ENCODE data around the gene CRYBG1.

Gene CRYBG1

GRCh38 chr6:106460481-106460880, 100.0 kb downstream of the CRYBG1 start:
- no peak for DNase-seq (ENCODE audit: low spot score)

DNA sequence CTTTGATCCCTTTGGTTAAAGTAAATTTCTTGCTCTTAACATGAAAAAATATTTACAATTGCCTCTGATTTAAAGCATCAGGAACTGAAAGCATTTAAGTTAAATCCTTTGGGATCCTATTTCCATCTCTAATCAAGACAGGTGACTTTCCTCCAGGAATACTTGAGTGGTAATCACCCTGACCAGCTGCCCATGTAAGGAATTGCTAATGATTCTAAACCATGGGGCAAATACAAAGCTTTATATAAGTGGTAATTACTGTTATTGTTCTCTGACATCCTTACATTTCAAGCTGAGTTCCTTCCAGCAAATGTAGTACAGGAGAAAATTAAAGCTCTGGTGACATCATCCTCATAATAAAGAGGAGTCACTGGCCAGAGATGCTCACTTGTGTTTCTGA, 100.6 kb downstream of the CRYBG1 start:
- DNase-seq (ENCODE audit: low spot score), result no peak

GRCh38 chr6:106462923-106463557, 102.5 kb downstream of the CRYBG1 start:
- DNase-seq (ENCODE audit: low spot score), result no peak

DNA sequence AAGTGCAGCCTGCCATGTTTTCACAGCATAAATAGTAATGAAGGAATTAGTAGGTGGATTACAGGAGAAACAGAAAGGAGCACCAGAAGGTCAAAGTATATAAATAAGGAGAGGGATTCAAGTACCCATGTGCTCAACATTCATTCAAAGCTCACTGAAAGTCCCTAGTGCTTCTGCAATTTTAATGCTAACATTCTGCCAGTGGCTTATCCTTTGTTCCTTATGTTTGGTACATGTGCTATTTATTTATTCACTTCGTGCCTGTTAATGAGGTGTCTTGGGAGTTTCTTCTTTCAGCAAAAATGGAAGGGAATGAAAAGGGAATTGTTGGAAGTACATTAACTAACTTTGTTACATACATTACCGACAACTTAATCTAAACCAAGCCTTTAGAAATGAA, 105.7 kb downstream of the CRYBG1 start:
- DNase-seq (ENCODE audit: low spot score), result no peak

DNA sequence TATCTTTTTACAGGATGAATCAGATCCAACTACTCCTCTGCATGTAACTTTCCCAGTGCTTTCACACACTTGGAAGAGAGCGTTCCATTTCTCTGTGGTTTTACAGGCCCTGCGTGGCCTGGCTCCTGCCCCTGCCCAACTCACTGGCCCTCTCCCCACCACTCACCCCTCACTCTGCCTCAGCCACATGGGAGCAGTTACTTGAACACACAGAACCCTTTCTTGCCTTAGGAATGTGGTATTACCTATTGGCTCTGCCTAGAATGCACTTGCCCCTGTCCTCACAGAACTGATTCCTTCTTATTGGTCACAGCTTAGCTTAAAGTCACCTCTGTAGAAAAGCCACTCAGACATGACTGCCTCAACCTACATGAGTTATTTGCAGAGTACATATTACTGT, 108.4 kb downstream of the CRYBG1 start:
- no peak for DNase-seq (ENCODE audit: low spot score)

DNA sequence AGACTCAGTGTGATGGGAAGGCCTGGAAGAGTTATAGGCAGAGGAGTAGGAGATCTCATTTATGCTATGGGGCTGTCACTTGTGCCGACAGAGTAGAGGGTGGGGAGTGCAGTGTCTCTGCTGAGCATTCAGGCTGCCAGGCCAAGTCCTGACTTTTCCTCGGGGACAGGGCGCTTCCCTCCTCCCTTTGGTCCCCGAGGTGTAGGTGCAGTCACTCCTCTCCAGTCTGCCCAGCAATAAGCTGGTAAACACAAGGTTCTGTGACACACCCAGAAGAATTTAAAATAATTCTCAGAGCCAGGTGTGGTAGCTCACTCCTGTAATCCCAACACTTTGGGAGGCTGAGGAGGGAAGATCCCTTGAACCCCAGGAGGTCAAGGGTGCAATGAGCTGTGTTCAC, 109.4 kb downstream of the CRYBG1 start:
- DNase-seq (ENCODE audit: low spot score), result no peak

- no peak for DNase-seq (ENCODE audit: low spot score)
Measured at GRCh38 chr6:106470316-106470715, 109.8 kb downstream of the CRYBG1 start.

- no peak for DNase-seq (ENCODE audit: low spot score)
Measured at GRCh38 chr6:106470811-106471210, 110.3 kb downstream of the CRYBG1 start.

DNA sequence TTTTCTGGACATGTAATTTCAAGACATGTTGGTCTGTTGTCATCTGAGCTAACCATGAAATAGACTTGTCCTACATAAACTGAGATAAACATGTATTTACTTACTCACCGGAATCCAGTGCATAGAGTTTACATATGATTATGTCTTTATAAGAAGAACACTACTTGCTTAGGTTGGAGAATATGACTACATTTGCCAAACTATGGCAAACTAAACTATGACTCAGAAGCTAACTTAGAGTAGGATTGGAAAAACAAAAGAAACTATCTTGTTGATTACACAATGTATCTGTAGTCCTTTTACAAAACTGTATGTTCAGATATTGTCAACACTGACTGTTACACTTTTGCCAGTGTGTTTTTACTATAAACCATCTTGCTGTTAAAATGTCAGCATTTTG, 113.3 kb downstream of the CRYBG1 start:
- DNase-seq (ENCODE audit: low spot score), result no peak

- no peak for DNase-seq (ENCODE audit: low spot score)
Measured at GRCh38 chr6:106474466-106474865, 113.9 kb downstream of the CRYBG1 start.

DNA sequence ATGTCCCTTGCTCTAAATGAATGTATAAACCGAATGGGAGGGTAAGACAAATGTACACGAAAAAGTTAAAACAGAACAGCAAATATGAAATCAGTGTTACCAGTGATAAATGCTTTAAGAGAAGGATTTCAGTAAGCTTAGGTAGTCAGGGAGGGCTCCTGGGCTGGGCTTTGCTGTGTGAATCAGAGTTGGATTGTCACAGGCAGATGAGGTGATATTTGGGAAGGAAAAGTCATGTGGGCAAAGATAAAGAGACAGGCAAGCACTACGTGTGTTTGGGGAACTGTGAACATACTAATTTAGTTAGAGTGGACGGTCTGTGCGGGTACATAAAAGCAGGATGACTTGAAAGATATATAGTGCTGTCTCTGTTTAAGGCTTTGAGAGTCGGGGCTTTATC, 114.8 kb downstream of the CRYBG1 start:
- DNase-seq (ENCODE audit: low spot score), result no peak

- DNase-seq (ENCODE audit: low spot score), result no peak
Measured at GRCh38 chr6:106476331-106477105, 116.0 kb downstream of the CRYBG1 start.

DNA sequence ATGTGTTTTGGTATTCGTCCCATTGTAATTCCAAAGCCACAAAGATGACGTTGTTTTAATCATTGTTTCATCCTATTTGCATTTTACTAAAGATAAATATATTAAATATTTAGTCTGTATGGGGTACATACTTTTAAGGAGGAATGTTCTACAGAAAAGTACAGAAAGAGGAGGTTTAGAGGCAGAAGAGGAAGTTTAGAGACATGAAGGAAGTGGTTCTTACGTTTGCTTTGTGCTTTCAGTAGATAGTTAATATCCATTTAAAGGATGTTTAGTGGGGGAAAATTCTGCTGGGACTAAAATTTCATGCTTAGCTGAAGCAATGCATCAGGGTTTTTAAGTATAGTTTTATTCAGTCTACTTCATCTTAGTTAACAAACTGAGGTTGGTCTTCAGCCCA, 116.6 kb downstream of the CRYBG1 start:
- DNase-seq (ENCODE audit: low spot score), result no peak

- no peak for DNase-seq (ENCODE audit: low spot score)
Measured at GRCh38 chr6:106477790-106478189, 117.3 kb downstream of the CRYBG1 start.

DNA sequence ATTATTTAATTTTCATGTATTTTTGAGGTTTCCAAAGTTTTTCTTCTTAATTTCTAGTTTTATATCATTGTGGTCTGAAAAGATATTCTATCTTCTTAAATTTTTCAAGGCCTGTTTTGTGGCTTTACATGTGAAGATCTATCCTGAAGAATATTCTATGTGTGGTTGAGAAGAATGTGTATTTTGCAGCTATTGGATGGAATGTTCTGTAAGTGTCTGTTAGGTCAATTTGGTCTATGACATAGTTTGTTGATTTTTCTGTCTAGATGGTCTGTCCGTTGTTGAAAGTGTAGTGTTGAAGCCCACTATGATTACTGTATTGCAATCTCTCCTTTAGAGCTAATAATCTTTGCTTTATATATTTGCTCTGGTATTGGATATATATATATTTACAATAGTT, 125.7 kb downstream of the CRYBG1 start:
- DNase-seq (ENCODE audit: low spot score), result no peak

DNA sequence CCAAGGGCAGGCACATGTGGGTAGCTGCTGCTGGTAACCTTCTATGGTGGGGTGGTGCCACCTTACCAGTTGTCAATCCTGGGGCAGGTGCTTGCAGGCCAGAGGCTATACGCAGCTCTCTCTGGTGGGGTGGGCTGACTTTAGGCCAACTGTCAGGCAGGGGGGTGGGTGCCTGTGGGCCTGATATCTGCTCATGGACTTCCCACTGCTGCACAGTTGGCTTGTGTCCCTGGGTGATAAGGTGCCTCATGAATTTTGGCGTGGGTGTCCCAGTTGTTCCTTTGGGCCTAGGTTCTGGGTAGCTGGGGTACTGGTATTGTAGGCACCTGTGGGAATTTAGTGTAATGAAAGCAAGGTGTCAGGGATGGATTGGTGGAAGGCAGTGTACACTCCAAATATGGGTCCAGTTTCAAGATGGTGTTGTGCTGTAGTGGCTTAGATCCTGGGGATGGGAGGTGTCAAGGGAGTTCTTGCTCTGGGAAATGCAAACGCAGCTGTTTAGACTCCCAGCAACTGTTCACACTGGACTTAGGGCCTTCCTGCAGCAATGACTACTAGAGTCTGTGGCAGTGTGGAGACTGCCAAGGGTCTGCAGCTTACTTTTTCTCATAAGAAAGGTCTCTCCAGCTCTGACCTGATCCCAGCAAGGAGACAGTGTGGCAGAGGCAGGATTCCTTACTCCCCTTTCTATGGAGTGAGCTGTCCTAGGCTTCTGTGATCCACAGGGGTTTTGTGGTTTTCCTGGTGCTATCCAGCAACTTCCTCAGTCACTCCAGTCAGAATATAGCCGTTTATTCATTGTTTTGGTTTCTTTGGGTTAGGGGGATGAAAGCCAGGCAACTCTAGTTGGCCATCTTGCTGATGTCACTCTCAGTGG, 128.2 kb downstream of the CRYBG1 start:
- DNase-seq (ENCODE audit: low spot score), result no peak

DNA sequence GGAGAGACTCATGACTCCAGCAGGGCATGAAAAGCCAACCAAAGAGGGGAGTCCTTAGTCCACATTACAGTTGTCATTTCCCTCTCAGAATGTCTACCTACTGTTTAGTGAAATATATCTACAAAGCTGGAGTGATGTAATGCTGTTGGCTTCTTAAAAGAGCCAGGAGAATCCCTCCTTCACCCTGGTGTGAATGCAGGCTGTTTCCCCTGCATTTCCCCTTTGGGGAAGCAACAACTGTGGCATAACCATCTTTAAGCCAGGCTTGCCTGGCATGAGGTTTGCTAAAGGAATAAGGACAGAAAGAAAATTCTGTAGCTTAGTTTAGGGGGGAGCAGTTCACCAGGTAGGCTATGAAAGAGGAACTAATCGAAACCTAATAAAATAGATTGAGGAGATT, 129.5 kb downstream of the CRYBG1 start:
- no peak for DNase-seq (ENCODE audit: low spot score)

DNA sequence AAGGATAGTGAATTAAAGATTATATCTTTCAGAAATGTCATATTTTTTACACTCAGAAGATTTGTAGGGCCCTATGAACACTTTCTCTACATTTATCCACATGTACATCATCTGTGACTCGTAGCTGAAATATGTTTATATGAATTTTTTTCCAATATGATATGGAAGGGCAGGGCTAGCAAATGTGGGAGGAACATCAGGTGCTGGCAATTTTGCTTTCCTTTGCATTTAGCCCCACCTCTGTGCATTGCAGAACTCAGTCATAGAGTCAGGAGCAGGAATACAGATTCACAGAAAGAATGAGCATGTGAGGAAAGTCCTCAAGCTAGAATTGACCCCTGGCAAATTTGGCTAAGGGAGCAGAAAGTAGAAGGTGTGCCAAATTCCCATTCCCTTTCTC, 129.9 kb downstream of the CRYBG1 start:
- DNase-seq (ENCODE audit: low spot score), result no peak

DNA sequence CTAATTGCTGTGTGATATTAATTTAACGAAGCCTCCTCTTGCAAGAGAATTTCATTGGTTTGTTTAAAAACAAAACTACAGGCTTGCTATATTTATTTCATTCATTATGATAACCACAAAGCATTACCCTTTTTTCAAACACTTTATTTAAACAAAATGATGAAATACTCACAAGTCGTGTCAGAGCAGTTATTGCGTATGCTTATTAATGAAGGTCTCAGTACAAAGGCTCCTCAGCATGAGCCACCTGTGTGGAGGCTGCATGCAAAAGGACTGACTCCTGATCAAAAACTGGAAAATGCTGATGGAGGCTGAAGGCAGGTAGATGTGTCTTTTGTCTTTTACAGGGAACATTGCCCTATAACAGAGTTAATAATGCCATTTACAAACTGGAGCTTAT, 130.5 kb downstream of the CRYBG1 start:
- no peak for DNase-seq (ENCODE audit: low spot score)

DNA sequence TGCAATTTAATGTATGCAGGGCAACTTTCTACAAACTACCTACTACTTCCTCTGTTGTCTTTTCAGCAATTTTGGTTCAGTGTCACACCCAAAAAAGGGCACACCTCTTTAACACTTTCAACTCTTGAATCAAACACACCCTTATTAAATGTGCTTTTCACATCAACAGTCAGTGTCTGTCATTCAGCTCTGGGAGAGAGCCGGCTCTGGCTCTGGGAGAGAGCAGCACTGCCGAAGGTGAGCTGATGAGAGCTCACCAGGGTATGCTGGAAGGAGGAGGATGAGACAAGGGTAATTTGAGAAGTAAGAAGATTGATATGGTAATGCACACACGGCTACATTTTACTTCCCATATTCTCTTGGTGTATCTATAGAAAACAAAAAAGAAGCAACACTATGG, 134.5 kb downstream of the CRYBG1 start:
- no peak for DNase-seq (ENCODE audit: low spot score)

- DNase-seq (ENCODE audit: low spot score), result no peak
Measured at GRCh38 chr6:106496823-106497222, 136.3 kb downstream of the CRYBG1 start.

GRCh38 chr6:106501960-106502371, 141.4 kb downstream of the CRYBG1 start:
- DNase-seq (ENCODE audit: low spot score), result no peak

- DNase-seq (ENCODE audit: low spot score), result no peak
Measured at GRCh38 chr6:106502559-106502958, 142.0 kb downstream of the CRYBG1 start.
